Liver (tissue), 9 donors: Measurements from ENCODE around the gene RRP8. TPM values are rescaled to one million over a fixed set of nuclear protein-coding genes. Genes with fewer than 3 reads are reported as not detected.

ENCODE experiments used
- DNase-seq: peaks from one replicate; pipeline ENCODE4 v3.0.0-alpha.2; 2017; ENCODE audit warnings: low spot score
- H3K27ac ChIP-seq, 2 donors: one replicate each; pipeline ENCODE4 v1.7.0; 2013; ENCODE audit warnings: inconsistent platforms in 2 of 2, low read length in 2 of 2, control low read depth in 1 of 2, low read depth in 1 of 2, mild to moderate bottlenecking in 1 of 2
- H3K27me3 ChIP-seq, 4 donors: one replicate each; pipeline versions ENCODE4 v1.6.1 to v1.7.0; 2013; ENCODE audit warnings: low read length in 3 of 4, inconsistent platforms in 1 of 4, mild to moderate bottlenecking in 1 of 4, moderate library complexity in 1 of 4; ENCODE audit not compliant: control insufficient read depth in 4 of 4, insufficient read depth in 4 of 4
- H3K36me3 ChIP-seq, 4 donors: one replicate each; pipeline versions ENCODE4 v1.6.1 to v1.7.0; 2013; ENCODE audit warnings: low read length in 3 of 4, mild to moderate bottlenecking in 3 of 4, low read depth in 1 of 4, moderate library complexity in 1 of 4; ENCODE audit not compliant: control insufficient read depth in 4 of 4, insufficient read depth in 3 of 4
- H3K4me1 ChIP-seq, 4 donors: one replicate each; pipeline versions ENCODE4 v1.6.1 to v1.7.0; 2013; ENCODE audit warnings: low read length in 3 of 4, mild to moderate bottlenecking in 3 of 4, moderate library complexity in 1 of 4; ENCODE audit not compliant: control insufficient read depth in 4 of 4, insufficient read depth in 4 of 4
- H3K4me3 ChIP-seq, 3 donors: one replicate each; pipeline versions ENCODE4 v1.6.1 to v1.7.0; 2013; ENCODE audit warnings: low read length in 3 of 3, control low read depth in 1 of 3, low read depth in 1 of 3, mild to moderate bottlenecking in 1 of 3
- H3K9ac ChIP-seq, 2 donors: one replicate each; pipeline ENCODE4 v1.7.0; 2013; ENCODE audit warnings: low read length in 2 of 2, mild to moderate bottlenecking in 2 of 2, moderate library complexity in 2 of 2, control low read depth in 1 of 2, low read depth in 1 of 2
- H3K9me3 ChIP-seq, 4 donors: one replicate each; pipeline versions ENCODE4 v1.6.1 to v1.7.0; 2013; ENCODE audit warnings: low read length in 3 of 4; ENCODE audit not compliant: control insufficient read depth in 4 of 4
- CTCF ChIP-seq: fragments of 150-350 bp; IDR thresholded peaks from 2 replicates; pipeline ENCODE4 v1.5.1; 2017; ENCODE audit warnings: improper control_type of control experiment, low read depth, low read length; ENCODE audit not compliant: missing input control
- EGR1 ChIP-seq, 2 donors: IDR thresholded peaks; 2 replicates each; pipeline ENCODE4 v1.6.1; 2016 to 2018; ENCODE audit warnings: antibody characterized with exemption in 2 of 2, low read depth in 2 of 2
- FOXA1 ChIP-seq: IDR thresholded peaks from 2 replicates; pipeline ENCODE4 v1.6.1; 2016; ENCODE audit warnings: antibody characterized with exemption
- FOXA2 ChIP-seq: IDR thresholded peaks from 2 replicates; pipeline ENCODE4 v1.6.1; 2016; ENCODE audit warnings: antibody characterized with exemption
- GABPA ChIP-seq, 2 donors: IDR thresholded peaks in 1 of 2; conservative IDR thresholded peaks in 1 of 2; 2 replicates each; pipeline ENCODE4 v1.6.1; 2016; ENCODE audit warnings: antibody characterized with exemption in 2 of 2, mild to moderate bottlenecking in 1 of 2, moderate library complexity in 1 of 2
- HNF4A ChIP-seq, 2 donors: conservative IDR thresholded peaks; 2 replicates each; pipeline ENCODE4 v1.6.1; 2016; ENCODE audit warnings: antibody characterized with exemption in 2 of 2, mild to moderate bottlenecking in 2 of 2
- HNF4G ChIP-seq: IDR thresholded peaks from 2 replicates; pipeline ENCODE4 v1.6.1; 2016; ENCODE audit warnings: antibody characterized with exemption
- JUND ChIP-seq, 2 donors: IDR thresholded peaks; 2 replicates each; pipeline ENCODE4 v1.6.1; 2016; ENCODE audit warnings: antibody characterized with exemption in 2 of 2
- MAX ChIP-seq: IDR thresholded peaks from 2 replicates; pipeline ENCODE4 v1.6.1; 2016; ENCODE audit warnings: antibody characterized with exemption
- NR2F2 ChIP-seq: IDR thresholded peaks from 2 replicates; pipeline ENCODE4 v1.6.1; 2016; ENCODE audit warnings: antibody characterized with exemption
- RAD21 ChIP-seq, 2 donors: IDR thresholded peaks; 2 replicates each; pipeline ENCODE4 v1.6.1; 2016; ENCODE audit warnings: antibody characterized with exemption in 2 of 2, mild to moderate bottlenecking in 2 of 2
- REST ChIP-seq: IDR thresholded peaks from 2 replicates; pipeline ENCODE4 v1.6.1; 2016; ENCODE audit warnings: antibody characterized with exemption, mild to moderate bottlenecking
- RXRA ChIP-seq, 2 donors: IDR thresholded peaks; 2 replicates each; pipeline ENCODE4 v1.6.1; 2017 to 2018; ENCODE audit warnings: antibody characterized with exemption in 2 of 2, mild to moderate bottlenecking in 1 of 2
- SP1 ChIP-seq: IDR thresholded peaks from 2 replicates; pipeline ENCODE4 v1.6.1; 2018; ENCODE audit warnings: antibody characterized with exemption, mild to moderate bottlenecking
- TAF1 ChIP-seq: conservative IDR thresholded peaks from 2 replicates; pipeline ENCODE4 v1.6.1; 2016; ENCODE audit warnings: antibody characterized with exemption, mild to moderate bottlenecking
- YY1 ChIP-seq: IDR thresholded peaks from 2 replicates; pipeline ENCODE4 v1.6.1; 2016; ENCODE audit warnings: antibody characterized with exemption, mild to moderate bottlenecking
- ZBTB33 ChIP-seq: IDR thresholded peaks from 2 replicates; pipeline ENCODE4 v1.6.1; 2016; ENCODE audit warnings: antibody characterized with exemption
- WGBS: extraction: QIAGEN DNeasy Blood & Tissue Kit; methylation state at CpG from one replicate; pipeline ENCODE4 v1.1.7; 2013; 5-methylcytosine and 5-hydroxymethylcytosine counted together
- polyA plus RNA-seq, 2 donors: library from polyadenylated mRNA; stranded (reverse) in 1 of 2; unstranded in 1 of 2; fragments of 200-250 nt in 1 of 2; fragments of >200 nt in 1 of 2; fragmentation: Nextera tagmentation in 1 of 2; extraction: Ambion mirVana in 1 of 2; gene quantifications; one replicate each; pipeline versions ENCODE4 v1.2.1 to v1.2.3, GENCODE V29; 2013 to 2015
- total RNA-seq, 2 donors: library from RNA; depleted of rRNA; stranded (reverse); fragments of >200 nt; gene quantifications; one replicate each; pipeline ENCODE4 v1.2.3, GENCODE V29; 2014
- donor health status: healthy.
- donor health status: healthy.
- donor health status: healthy.
- donor health status: healthy.
- donor health status: healthy.

Gene RRP8
- total and polyA plus RNA-seq, 4 donors: 10.3 to 12.6 (median 11.2) TPM

GRCh38 chr11:6566704-6567370 is 36.6 kb downstream of the RRP8 start:
- Histone ChIP-seq H3K36me3 (no peaks in the 10 kb centered on the region), H3K27ac (peak overlapping the region; percentile 25 to 61), H3K4me3 (no peak overlapping the region), H3K9me3 (no peaks in the 10 kb centered on the region), H3K4me1 (peaks cover 3 to 30% (median 26%) of the 10 kb centered on the region in 4 donors), H3K27me3 (no peaks in the 10 kb centered on the region), H3K9ac (no peak overlapping the region)
- TF ChIP-seq RXRA (IDR thresholded peaks at IDR 0.05) (peak in 1 of 2 donors; percentile 12), HNF4A (conservative IDR thresholded peaks at IDR 0.05) (peak in 1 of 2 donors; percentile 22), FOXA1 (no peak)
- peak; percentile 31 for DNase-seq
- 60% methylated on average over 13 of the region's 13 CpGs for WGBS

GRCh38 chr11:6565988-6566703 is 37.3 kb downstream of the RRP8 start:
- Histone ChIP-seq H3K9ac (no peak overlapping the region), H3K27me3 (no peaks in the 10 kb centered on the region), H3K36me3 (no peaks in the 10 kb centered on the region), H3K4me1 (peaks cover 3 to 30% (median 26%) of the 10 kb centered on the region in 4 donors), H3K4me3 (no peak overlapping the region), H3K9me3 (no peaks in the 10 kb centered on the region), H3K27ac (no peak overlapping the region)
- no peak for DNase-seq
- WGBS: 96% methylated on average over 5 of the region's 5 CpGs
- TF ChIP-seq RAD21 (IDR thresholded peaks at IDR 0.05) (no peak), MAX (no peak), HNF4G (no peak), SP1 (no peak), NR2F2 (no peak), EGR1 (IDR thresholded peaks at IDR 0.05; ENCODE audit: low read depth in 2 of 2) (no peak), JUND (IDR thresholded peaks at IDR 0.05) (no peak)

GRCh38 chr11:6565325-6565724 is 38.1 kb downstream of the RRP8 start:
- 92% methylated on average over 2 of the region's 2 CpGs for WGBS
- Histone ChIP-seq H3K9ac (no peak overlapping the region), H3K27me3 (no peaks in the 10 kb centered on the region), H3K36me3 (no peaks in the 10 kb centered on the region), H3K9me3 (no peaks in the 10 kb centered on the region), H3K4me3 (no peak overlapping the region), H3K4me1 (peaks cover 3 to 30% (median 26%) of the 10 kb centered on the region in 4 donors), H3K27ac (no peak overlapping the region)
- no peak for DNase-seq
- TF ChIP-seq REST (no peak), JUND (IDR thresholded peaks at IDR 0.05) (no peak), HNF4G (no peak), YY1 (no peak), FOXA2 (no peak), RXRA (IDR thresholded peaks at IDR 0.05) (no peak), NR2F2 (no peak), GABPA (IDR thresholded peaks at IDR 0.05 in 1 of 2, conservative IDR thresholded peaks at IDR 0.05 in 1 of 2) (no peak), FOXA1 (no peak), CTCF (no peak), TAF1 (no peak), RAD21 (IDR thresholded peaks at IDR 0.05) (no peak), ZBTB33 (no peak), HNF4A (conservative IDR thresholded peaks at IDR 0.05) (no peak), EGR1 (IDR thresholded peaks at IDR 0.05; ENCODE audit: low read depth in 2 of 2) (no peak)
